ENCODE data around the gene PUM2.

GRCh38 chr2:20208476-20208859 is 142.2 kb downstream of the PUM2 start:
- TF ChIP-seq EP300 (IDR thresholded peaks at IDR 0.05) (no peak), CTCF (IDR thresholded peaks at IDR 0.05) (no peak), POLR2A (IDR thresholded peaks at IDR 0.05) (no peak), POLR2AphosphoS5 (IDR thresholded peaks at IDR 0.05) (no peak)

Measured in sigmoid colon (tissue), 4 donors.